ENCODE measurements around the gene SLAMF8.
A peak's percentile ranks its signal among the peaks of the same experiment; 100 is the strongest.

The SLAMF8 gene

DNA sequence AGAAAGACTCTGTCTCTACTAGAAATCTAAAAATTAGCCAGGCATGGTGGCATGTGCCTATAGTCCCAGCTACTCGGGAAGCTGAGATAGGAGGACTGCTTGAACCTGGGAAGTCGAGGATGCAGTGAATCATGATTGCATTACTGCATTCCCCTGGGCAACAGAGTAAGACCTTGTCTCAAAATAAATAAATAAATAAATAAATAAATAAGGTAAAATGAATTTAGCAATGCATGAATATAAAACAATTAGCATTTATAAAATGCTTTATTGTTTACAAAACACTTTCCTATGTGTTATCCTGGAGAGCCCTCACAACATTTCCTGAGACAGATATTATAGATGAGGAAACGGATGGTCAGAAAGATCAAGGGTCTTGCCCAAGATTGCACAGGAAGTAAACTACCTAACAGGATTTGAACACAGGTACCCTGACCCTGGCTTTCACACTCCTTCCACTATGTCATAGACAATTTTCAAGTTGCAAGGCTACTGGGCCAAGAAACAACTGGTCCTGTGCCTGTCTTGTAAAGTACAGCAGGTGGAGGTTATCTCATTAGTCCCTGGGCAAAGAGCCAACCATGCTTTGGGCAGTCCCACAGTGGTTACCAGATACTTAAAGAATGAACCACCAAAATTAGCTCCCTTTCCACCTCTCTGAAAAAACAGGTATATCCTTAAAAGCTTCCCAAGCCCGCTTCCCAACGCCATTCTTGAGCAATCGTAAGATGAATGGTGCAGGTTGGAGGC is 51.2 kb downstream of the SLAMF8 start:
- no peak for DNase-seq

DNA sequence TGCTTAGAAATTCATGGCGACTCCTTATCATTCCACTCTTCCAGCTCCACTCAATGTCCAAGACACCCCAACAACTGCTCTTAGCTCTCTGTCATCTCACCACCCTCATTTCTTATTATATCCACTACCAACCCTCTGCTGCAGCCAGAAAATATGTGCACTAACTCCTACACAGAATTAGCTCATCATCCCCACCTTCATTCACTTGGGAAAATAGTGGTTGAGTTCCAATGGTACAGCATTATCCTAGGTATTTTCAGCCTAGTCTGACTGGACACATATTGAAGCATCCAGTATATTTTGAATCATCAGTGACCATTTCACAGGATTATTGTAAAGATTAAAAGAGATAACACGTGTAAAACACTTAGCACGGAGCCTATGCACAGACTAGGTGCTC is 52.5 kb downstream of the SLAMF8 start:
- no peak for DNase-seq

DNA sequence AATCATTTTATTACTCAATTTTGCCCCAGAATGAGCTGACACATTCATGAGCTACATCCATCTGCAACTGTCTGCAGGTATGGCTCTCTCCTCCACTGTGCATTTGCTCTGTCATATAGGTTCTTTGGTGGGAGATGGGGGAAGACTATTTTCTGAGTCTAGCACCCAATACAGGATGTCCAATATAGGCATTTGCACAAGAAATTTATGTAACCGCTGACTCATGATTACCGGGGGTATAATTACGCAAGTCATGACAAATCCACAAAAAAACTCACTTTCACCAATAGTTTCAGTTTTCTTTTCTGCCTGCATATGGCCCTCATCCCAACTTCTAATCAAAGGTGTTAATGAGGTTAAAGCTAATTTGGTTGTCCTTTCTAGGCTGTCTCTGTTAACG is 53.3 kb downstream of the SLAMF8 start:
- no peak for DNase-seq

DNA sequence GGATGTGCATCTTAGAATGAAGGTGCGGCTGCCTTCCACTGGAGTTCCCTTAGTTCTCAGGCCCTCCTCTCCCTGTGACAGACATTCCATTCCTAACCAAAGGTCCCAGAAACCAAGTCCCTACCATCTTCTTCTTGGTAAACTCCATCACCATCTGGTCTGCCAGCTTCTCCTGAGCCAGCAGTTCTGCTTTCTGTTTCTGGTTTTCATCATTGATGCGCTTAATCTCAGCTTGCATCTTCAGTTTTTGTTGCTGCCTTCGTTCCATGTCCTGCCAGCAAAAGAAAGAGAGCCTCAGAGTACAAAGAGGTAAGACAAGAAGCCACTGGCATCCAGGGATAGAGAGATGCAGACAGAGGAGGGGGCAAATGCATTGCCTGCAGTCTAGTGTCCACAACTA is 53.8 kb downstream of the SLAMF8 start:
- no peak for DNase-seq

DNA sequence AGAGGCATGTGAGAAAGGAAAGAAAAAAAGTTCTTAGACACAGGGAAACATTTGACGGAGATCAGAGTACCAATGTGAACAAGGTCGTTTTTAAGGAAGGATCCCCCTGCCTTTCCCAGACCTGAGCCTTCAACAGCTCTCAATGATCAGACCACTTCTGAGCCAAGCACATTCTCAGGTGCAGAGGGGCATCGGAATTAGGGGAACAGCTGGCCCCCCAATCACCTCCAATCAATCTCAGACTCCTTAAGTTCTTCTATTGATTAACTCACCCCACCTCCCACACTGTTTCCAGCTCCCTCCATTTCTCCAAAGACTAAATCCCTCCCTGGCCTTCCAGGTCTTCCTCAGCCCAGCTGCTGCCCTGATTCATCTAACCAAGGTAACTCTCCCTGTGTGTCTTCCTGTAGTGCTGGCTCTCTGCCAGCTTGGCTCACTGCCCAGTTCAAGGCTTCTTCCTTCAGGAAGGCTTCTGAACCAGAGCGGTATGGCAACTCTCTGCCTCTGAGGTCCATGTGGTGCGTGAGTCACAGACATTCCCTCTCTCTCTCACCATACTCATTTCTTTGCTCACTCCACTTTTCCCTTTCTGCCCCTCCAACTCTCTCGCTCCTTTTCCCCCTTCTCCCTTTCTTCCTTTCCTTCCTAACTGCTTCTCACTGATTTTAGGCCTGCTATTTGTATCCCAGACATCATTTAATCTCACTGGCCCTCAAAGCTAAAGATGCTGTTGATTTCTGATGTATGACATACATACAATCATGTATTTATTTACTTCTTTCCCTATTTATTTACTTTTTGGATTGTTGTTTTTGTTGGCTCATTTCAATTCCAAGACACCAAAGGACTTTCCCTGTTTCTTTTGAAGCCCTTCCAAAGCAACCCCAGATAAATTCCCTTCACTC is 55.2 kb downstream of the SLAMF8 start:
- DNase-seq = peak; percentile 11

DNA sequence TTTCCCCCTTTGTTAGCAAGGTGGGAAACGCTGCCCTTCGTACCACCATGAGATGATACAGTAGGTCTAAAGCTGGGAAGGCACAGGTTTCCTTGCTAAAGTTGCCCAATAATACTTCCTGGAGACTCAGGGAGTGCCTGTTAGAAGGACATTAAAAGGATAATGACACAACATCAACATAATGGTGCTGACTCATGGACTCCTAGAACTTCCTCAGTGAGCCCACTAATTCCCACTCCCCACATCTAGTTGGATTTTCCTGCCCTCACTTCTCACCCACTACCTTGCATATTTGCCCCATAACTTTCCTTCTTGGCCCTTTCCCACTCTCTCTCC is 55.8 kb downstream of the SLAMF8 start:
- no peak for DNase-seq

DNA sequence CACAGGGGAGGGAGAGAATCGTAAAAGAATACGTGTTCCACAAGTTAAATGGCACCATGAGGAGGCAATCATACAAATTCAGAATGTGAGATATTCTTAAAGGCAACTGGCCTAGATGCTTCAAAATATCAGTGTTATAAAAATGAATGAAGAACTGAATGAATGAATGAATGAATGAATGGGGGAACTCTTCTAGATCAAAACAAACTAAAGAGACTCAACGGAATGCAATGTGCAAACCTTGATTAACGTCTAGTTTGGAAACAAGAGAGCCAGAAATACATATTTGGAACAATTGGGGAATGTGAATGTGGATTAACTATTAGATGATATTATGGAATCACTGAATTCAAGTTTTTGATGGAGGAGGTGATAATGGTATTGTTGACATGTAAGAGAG is 56.5 kb downstream of the SLAMF8 start:
- no peak for DNase-seq

DNA sequence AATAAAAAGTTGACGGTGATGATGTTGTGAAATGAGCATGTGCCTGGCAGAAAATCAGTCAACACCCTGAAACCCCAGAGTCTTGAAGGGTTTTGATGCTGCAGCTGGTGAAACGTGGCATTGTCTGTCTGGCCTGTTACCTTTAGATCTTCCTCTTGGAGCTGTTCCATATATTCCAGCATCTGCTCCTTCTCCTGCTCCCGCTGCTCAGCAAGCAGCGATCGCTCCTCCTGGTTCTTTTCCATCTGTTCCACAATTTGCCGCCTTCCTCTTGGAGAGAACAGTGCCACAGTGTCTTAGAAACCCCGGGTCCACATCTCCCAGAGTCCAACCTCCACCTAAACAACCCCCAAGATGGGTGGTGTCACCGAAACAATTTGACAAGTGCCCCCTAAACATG is 57.6 kb downstream of the SLAMF8 start:
- no peak for DNase-seq

All from NCI-H2081 treated with DMSO at 0.1 percent for 48 hours (cell line).